CD8-positive, alpha-beta memory T cell (primary cell): ENCODE data around the gene OPCML. TPM values are rescaled to one million over a fixed set of nuclear protein-coding genes. Genes with fewer than 3 reads are reported as not detected.

Experiments used
- CTCF ChIA-PET: fragments of 350-600 bp; sonication (Branson Sonifier 250); formaldehyde crosslinking; loops from one replicate; lab custom pipeline; 2021; ENCODE audit warnings: antibody characterized with exemption; lab: Charles Lee
- POLR2A ChIA-PET: fragments of 350-600 bp; sonication (Branson Sonifier 250); formaldehyde crosslinking; loops from one replicate; lab custom pipeline; 2021; ENCODE audit warnings: antibody characterized with exemption; lab: Charles Lee
- DNase-seq, 5 donors: peaks; one replicate each; pipeline versions ENCODE4 v3.0.0 to v3.0.0-alpha.2; 2020 to 2022; ENCODE audit warnings: mixed read lengths in 1 of 5
- H3K27ac ChIP-seq: one replicate; pipeline ENCODE4 v1.7.0; 2013; ENCODE audit warnings: low read depth, mild to moderate bottlenecking, low read length, moderate library complexity
- H3K27me3 ChIP-seq: 2 replicates; pipeline ENCODE4 v1.7.0; 2013; ENCODE audit warnings: low read length, mild to moderate bottlenecking; ENCODE audit not compliant: insufficient read depth, poor library complexity, severe bottlenecking
- H3K36me3 ChIP-seq: 2 replicates; pipeline ENCODE4 v1.7.0; 2013; ENCODE audit warnings: mild to moderate bottlenecking, low read length, moderate library complexity; ENCODE audit not compliant: insufficient read depth
- H3K4me1 ChIP-seq: 2 replicates; pipeline ENCODE4 v1.7.0; 2013; ENCODE audit warnings: mild to moderate bottlenecking, low read length, moderate library complexity; ENCODE audit not compliant: insufficient read depth
- H3K4me3 ChIP-seq: 2 replicates; pipeline ENCODE4 v1.7.0; 2013; ENCODE audit warnings: mild to moderate bottlenecking, low read length
- H3K9me3 ChIP-seq: 2 replicates; pipeline ENCODE4 v1.7.0; 2013; ENCODE audit warnings: mild to moderate bottlenecking, low read length
- H3K27ac Mint-ChIP-seq, 8 donors: one replicate each; pipeline ENCODE4 v1.8.0; 2020 to 2021; ENCODE audit warnings: mixed read lengths in 8 of 8, mild to moderate bottlenecking in 6 of 8, inconsistent platforms in 3 of 8, moderate library complexity in 3 of 8
- H3K27me3 Mint-ChIP-seq, 2 donors: one replicate each; pipeline ENCODE4 v1.8.0; 2020 to 2021; ENCODE audit warnings: mixed read lengths in 2 of 2, mild to moderate bottlenecking in 1 of 2, moderate library complexity in 1 of 2
- H3K36me3 Mint-ChIP-seq, 3 donors: one replicate each; pipeline ENCODE4 v1.8.0; 2020 to 2021; ENCODE audit warnings: mixed read lengths in 3 of 3, inconsistent platforms in 1 of 3, mild to moderate bottlenecking in 1 of 3
- H3K4me1 Mint-ChIP-seq, 3 donors: one replicate each; pipeline ENCODE4 v1.8.0; 2020 to 2021; ENCODE audit warnings: mixed read lengths in 3 of 3, inconsistent platforms in 1 of 3, mild to moderate bottlenecking in 1 of 3
- H3K4me3 Mint-ChIP-seq, 7 donors: one replicate each; pipeline ENCODE4 v1.8.0; 2020 to 2021; ENCODE audit warnings: mixed read lengths in 7 of 7, mild to moderate bottlenecking in 6 of 7, moderate library complexity in 4 of 7, inconsistent platforms in 2 of 7
- H3K9me3 Mint-ChIP-seq, 5 donors: one replicate each; pipeline ENCODE4 v1.8.0; 2020 to 2022; ENCODE audit warnings: mixed read lengths in 5 of 5, mild to moderate bottlenecking in 3 of 5, moderate library complexity in 2 of 5, inconsistent platforms in 1 of 5
- polyA plus RNA-seq: library from polyadenylated mRNA; unstranded; fragments of 300-500 nt; fragmentation: Illumina TruSeq; gene quantifications from one replicate; pipeline ENCODE4 v1.2.3, GENCODE V29; 2021
- total RNA-seq, 2 experiments: library from RNA; stranded (reverse); gene quantifications; one replicate each; pipeline ENCODE4 v1.2.3, GENCODE V29; 2021

Gene OPCML
- total and polyA plus RNA-seq, 3 experiments from 2014 or later = not detected

GRCh38 chr11:132523929-132524328, 1008.4 kb downstream of the OPCML start:
- H3K9me3 Mint-ChIP-seq = no peaks in the 10 kb centered on the region
- CTCF ChIA-PET = no interaction called here

GRCh38 chr11:132520199-132520598, 1012.1 kb downstream of the OPCML start:
- Histone ChIP-seq H3K9me3 (no peaks in the 10 kb centered on the region), H3K27me3 (no peaks in the 10 kb centered on the region), H3K36me3 (no peaks in the 10 kb centered on the region), H3K4me1 (no peaks in the 10 kb centered on the region), H3K4me3 (no peak overlapping the region), H3K27ac (no peak overlapping the region)
- ChIA-PET CTCF (no interaction called here), POLR2A (no interaction called here)
- H3K9me3 Mint-ChIP-seq = no peaks in the 10 kb centered on the region
- H3K36me3 Mint-ChIP-seq = no peaks in the 10 kb centered on the region
- no peak overlapping the region for H3K4me3 Mint-ChIP-seq
- H3K27me3 Mint-ChIP-seq = no peaks in the 10 kb centered on the region
- H3K4me1 Mint-ChIP-seq = no peaks in the 10 kb centered on the region
- DNase-seq = no peak
- no peak overlapping the region for H3K27ac Mint-ChIP-seq

More at GRCh38 chr11:132523929-132524328, 1008.4 kb downstream of the OPCML start:
- H3K27me3 Mint-ChIP-seq = no peaks in the 10 kb centered on the region
- H3K4me1 Mint-ChIP-seq = no peaks in the 10 kb centered on the region
- Histone ChIP-seq H3K9me3 (no peaks in the 10 kb centered on the region), H3K36me3 (no peaks in the 10 kb centered on the region), H3K27ac (no peak overlapping the region), H3K4me3 (no peak overlapping the region), H3K4me1 (no peaks in the 10 kb centered on the region), H3K27me3 (no peaks in the 10 kb centered on the region)
- no peaks in the 10 kb centered on the region for H3K36me3 Mint-ChIP-seq
- no peak overlapping the region for H3K4me3 Mint-ChIP-seq
- POLR2A ChIA-PET = no interaction called here
- no peak for DNase-seq
- H3K27ac Mint-ChIP-seq = no peak overlapping the region

- H3K27ac ChIP-seq = no peak overlapping the region
- no peak overlapping the region for H3K27ac Mint-ChIP-seq
- ChIA-PET CTCF (no interaction called here), POLR2A (no interaction called here)
- H3K27me3 Mint-ChIP-seq = no peaks in the 10 kb centered on the region
- H3K36me3 ChIP-seq = no peaks in the 10 kb centered on the region
- H3K4me1 ChIP-seq = no peaks in the 10 kb centered on the region
- no peaks in the 10 kb centered on the region for H3K9me3 Mint-ChIP-seq
- H3K27me3 ChIP-seq = no peaks in the 10 kb centered on the region
- no peaks in the 10 kb centered on the region for H3K36me3 Mint-ChIP-seq
- no peaks in the 10 kb centered on the region for H3K9me3 ChIP-seq
- no peaks in the 10 kb centered on the region for H3K4me1 Mint-ChIP-seq
- DNase-seq = no peak
- H3K4me3 ChIP-seq = no peak overlapping the region
- H3K4me3 Mint-ChIP-seq = no peak overlapping the region
Observed at GRCh38 chr11:132519241-132519815, 1013.0 kb downstream of the OPCML start.

- Mint-ChIP-seq H3K27me3 (no peaks in the 10 kb centered on the region), H3K4me3 (no peak overlapping the region), H3K36me3 (no peaks in the 10 kb centered on the region), H3K9me3 (peaks cover 0 to 14% (median 11%) of the 10 kb centered on the region in 5 donors), H3K27ac (no peak overlapping the region), H3K4me1 (no peaks in the 10 kb centered on the region)
- Histone ChIP-seq H3K36me3 (no peaks in the 10 kb centered on the region), H3K27me3 (no peaks in the 10 kb centered on the region), H3K4me3 (no peak overlapping the region), H3K27ac (no peak overlapping the region), H3K4me1 (no peaks in the 10 kb centered on the region), H3K9me3 (no peaks in the 10 kb centered on the region)
- ChIA-PET POLR2A (no interaction called here), CTCF (no interaction called here)
- DNase-seq = no peak
Observed at GRCh38 chr11:132504501-132505041, 1027.7 kb downstream of the OPCML start.

- CTCF ChIA-PET = no interaction called here
- no peaks in the 10 kb centered on the region for H3K9me3 ChIP-seq
- H3K27ac Mint-ChIP-seq = no peak overlapping the region
- no peaks in the 10 kb centered on the region for H3K36me3 ChIP-seq
- H3K36me3 Mint-ChIP-seq = no peaks in the 10 kb centered on the region
- POLR2A ChIA-PET = no interaction called here
- H3K4me3 Mint-ChIP-seq = no peak overlapping the region
- H3K4me3 ChIP-seq = no peak overlapping the region
- no peaks in the 10 kb centered on the region for H3K27me3 ChIP-seq
- H3K4me1 ChIP-seq = no peaks in the 10 kb centered on the region
- DNase-seq = no peak
- H3K4me1 Mint-ChIP-seq = no peaks in the 10 kb centered on the region
- H3K27me3 Mint-ChIP-seq = no peaks in the 10 kb centered on the region
- H3K27ac ChIP-seq = no peak overlapping the region
- H3K9me3 Mint-ChIP-seq = peaks cover 0 to 12% (median 5%) of the 10 kb centered on the region in 5 donors
Observed at GRCh38 chr11:132501356-132501755, 1030.9 kb downstream of the OPCML start.

- H3K27ac ChIP-seq = no peak overlapping the region
- Mint-ChIP-seq H3K4me3 (no peak overlapping the region), H3K27ac (no peak overlapping the region), H3K27me3 (no peaks in the 10 kb centered on the region), H3K4me1 (no peaks in the 10 kb centered on the region), H3K9me3 (peaks cover 0 to 13% (median 5%) of the 10 kb centered on the region in 5 donors), H3K36me3 (no peaks in the 10 kb centered on the region)
- ChIA-PET POLR2A (no interaction called here), CTCF (no interaction called here)
- no peaks in the 10 kb centered on the region for H3K9me3 ChIP-seq
- no peaks in the 10 kb centered on the region for H3K27me3 ChIP-seq
- no peaks in the 10 kb centered on the region for H3K4me1 ChIP-seq
- no peaks in the 10 kb centered on the region for H3K36me3 ChIP-seq
- H3K4me3 ChIP-seq = no peak overlapping the region
- DNase-seq = no peak
Observed at GRCh38 chr11:132499661-132500060, 1032.6 kb downstream of the OPCML start.

- no peaks in the 10 kb centered on the region for H3K4me1 ChIP-seq
- H3K27me3 ChIP-seq = no peaks in the 10 kb centered on the region
- ChIA-PET CTCF (no interaction called here), POLR2A (no interaction called here)
- peaks cover 0 to 13% (median 4%) of the 10 kb centered on the region in 5 donors for H3K9me3 Mint-ChIP-seq
- no peak overlapping the region for H3K4me3 ChIP-seq
- H3K36me3 ChIP-seq = no peaks in the 10 kb centered on the region
- H3K4me1 Mint-ChIP-seq = no peaks in the 10 kb centered on the region
- DNase-seq = no peak
- H3K27ac Mint-ChIP-seq = no peak overlapping the region
- no peaks in the 10 kb centered on the region for H3K9me3 ChIP-seq
- no peak overlapping the region for H3K4me3 Mint-ChIP-seq
- H3K27me3 Mint-ChIP-seq = peaks cover 0 to 3% of the 10 kb centered on the region in 2 donors
- H3K27ac ChIP-seq = no peak overlapping the region
- H3K36me3 Mint-ChIP-seq = no peaks in the 10 kb centered on the region
Observed at GRCh38 chr11:132496341-132496740, 1036.0 kb downstream of the OPCML start.

- DNase-seq = no peak
- no peak overlapping the region for H3K27ac Mint-ChIP-seq
- no peaks in the 10 kb centered on the region for H3K4me1 ChIP-seq
Observed at GRCh38 chr11:132493801-132494200, 1038.5 kb downstream of the OPCML start.

More at GRCh38 chr11:132493801-132494200, 1038.5 kb downstream of the OPCML start:
- H3K36me3 ChIP-seq = no peaks in the 10 kb centered on the region
- no peak overlapping the region for H3K4me3 Mint-ChIP-seq
- H3K4me1 Mint-ChIP-seq = no peaks in the 10 kb centered on the region
- peaks cover 0 to 12% (median 9%) of the 10 kb centered on the region in 5 donors for H3K9me3 Mint-ChIP-seq
- H3K36me3 Mint-ChIP-seq = no peaks in the 10 kb centered on the region
- POLR2A ChIA-PET = no interaction called here
- H3K27me3 Mint-ChIP-seq = peaks cover 0 to 3% of the 10 kb centered on the region in 2 donors
- H3K27ac ChIP-seq = no peak overlapping the region
- no peaks in the 10 kb centered on the region for H3K9me3 ChIP-seq
- H3K4me3 ChIP-seq = no peak overlapping the region
- no peaks in the 10 kb centered on the region for H3K27me3 ChIP-seq
- CTCF ChIA-PET = no interaction called here
